ENCODE data around the gene ERN1.

ERN1 gene

GRCh38 chr17:64006361-64007088 is 123.4 kb downstream of the ERN1 start:
- no peaks in the 10 kb centered on the region for H3K9me3 ChIP-seq (replicated peaks; ENCODE audit: insufficient read depth, low read length)
- H4K20me1 ChIP-seq (ENCODE audit: insufficient read depth, low read length), result no peaks in the 10 kb centered on the region
- no peak overlapping the region for H3K4me3 ChIP-seq (ENCODE audit: low read length)
- no peak for TF ChIP-seq EZH2 (optimal IDR thresholded peaks at IDR 0.05; ENCODE audit: low read depth, low read length)
- TF ChIP-seq, protein P1, sequence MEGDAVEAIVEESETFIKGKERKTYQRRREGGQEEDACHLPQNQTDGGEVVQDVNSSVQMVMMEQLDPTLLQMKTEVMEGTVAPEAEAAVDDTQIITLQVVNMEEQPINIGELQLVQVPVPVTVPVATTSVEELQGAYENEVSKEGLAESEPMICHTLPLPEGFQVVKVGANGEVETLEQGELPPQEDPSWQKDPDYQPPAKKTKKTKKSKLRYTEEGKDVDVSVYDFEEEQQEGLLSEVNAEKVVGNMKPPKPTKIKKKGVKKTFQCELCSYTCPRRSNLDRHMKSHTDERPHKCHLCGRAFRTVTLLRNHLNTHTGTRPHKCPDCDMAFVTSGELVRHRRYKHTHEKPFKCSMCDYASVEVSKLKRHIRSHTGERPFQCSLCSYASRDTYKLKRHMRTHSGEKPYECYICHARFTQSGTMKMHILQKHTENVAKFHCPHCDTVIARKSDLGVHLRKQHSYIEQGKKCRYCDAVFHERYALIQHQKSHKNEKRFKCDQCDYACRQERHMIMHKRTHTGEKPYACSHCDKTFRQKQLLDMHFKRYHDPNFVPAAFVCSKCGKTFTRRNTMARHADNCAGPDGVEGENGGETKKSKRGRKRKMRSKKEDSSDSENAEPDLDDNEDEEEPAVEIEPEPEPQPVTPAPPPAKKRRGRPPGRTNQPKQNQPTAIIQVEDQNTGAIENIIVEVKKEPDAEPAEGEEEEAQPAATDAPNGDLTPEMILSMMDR (IDR thresholded peaks at IDR 0.05; ENCODE audit: low read length), result no peak
- no peak for TF ChIP-seq EZH2phosphoT487 (IDR thresholded peaks at IDR 0.05; ENCODE audit: low read length)
- no peak overlapping the region for H3K4me2 ChIP-seq (ENCODE audit: low read depth, low read length)
- no peaks in the 10 kb centered on the region for H3K4me1 ChIP-seq (ENCODE audit: low read length)
- H3K9me2 ChIP-seq (replicated peaks; ENCODE audit: insufficient read depth, low read length), result no peaks in the 10 kb centered on the region
- H3K27ac ChIP-seq (ENCODE audit: low read length), result no peak overlapping the region
- H3K9ac ChIP-seq (ENCODE audit: low read length), result no peak overlapping the region
- no peaks in the 10 kb centered on the region for H3K36me3 ChIP-seq (replicated peaks; ENCODE audit: insufficient read depth, low read length)
- no peaks in the 10 kb centered on the region for H3F3A ChIP-seq (ENCODE audit: insufficient read depth, low read length)
- H3K79me2 ChIP-seq (ENCODE audit: low read length), result peaks cover 20% of the 10 kb centered on the region
- no peak overlapping the region for H2AFZ ChIP-seq (ENCODE audit: low read length)
- DNase-seq, result no peak
- H3K27me3 ChIP-seq (replicated peaks; ENCODE audit: insufficient read depth, low read length), result no peaks in the 10 kb centered on the region

DNA sequence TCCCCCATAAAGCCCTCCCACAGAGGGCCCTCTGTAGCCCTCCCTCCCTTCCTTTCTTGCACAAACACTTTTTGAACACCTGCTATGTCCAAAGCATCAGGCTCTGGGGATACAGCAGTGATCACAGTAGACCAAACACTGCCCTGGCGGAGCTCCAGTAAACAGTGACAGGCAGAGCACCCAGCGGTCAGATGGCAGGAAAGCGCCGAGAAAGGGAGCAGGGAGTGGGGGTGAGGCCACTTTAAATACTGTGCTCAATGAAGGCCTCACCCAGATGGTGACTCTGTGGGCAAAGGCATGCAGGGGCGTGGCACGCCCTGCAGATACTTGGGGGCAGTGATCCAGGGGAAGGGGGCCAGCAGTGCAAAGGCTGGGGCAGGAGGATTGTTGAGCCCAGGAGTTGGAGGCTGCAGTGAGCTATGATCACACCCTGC is 124.2 kb downstream of the ERN1 start:
- H3K4me3 ChIP-seq (ENCODE audit: low read length), result no peak overlapping the region

DNA sequence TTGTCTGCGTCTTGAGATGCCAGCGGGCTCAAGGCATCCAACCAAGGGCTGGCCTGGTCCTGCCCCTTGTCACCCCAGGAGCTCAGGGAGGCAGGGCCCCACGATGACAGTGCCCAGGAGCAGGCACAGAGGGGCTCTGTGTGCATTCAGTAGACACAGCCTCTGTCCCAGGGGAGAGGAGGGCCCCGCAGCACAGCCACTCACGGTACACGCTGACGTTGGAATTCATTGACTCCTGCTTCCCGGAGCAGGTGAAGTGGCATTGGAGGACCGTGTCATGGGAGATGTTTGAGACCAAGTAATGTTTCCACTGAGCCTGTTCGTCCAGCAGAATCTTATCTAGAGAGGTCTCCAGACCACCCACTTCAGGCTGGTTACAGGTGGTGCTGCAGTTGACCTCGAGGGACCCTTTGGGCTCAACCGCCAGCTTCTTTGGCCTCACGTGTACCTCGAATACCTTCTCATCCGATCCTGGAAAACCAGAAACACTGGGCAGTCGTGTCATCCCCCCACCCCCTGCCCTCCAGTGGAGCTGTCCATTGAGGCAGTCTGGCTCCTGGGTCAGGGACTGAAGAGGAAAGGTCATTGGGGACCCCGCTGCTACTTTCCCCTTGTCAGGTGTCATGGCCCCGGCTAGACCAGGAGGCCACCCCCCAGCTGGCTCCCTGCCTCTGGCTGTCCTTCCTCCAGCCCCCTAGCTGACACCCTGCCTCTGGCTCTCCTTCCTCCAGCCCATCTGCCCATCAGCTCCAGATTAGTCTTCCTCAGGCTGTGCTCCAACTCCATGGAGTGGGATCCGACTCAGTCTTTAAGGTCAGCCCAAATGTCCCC is 124.8 kb downstream of the ERN1 start:
- no peak overlapping the region for H2AFZ ChIP-seq (ENCODE audit: low read length)
- DNase-seq, result no peak
- no peak for TF ChIP-seq EZH2phosphoT487 (IDR thresholded peaks at IDR 0.05; ENCODE audit: low read length)
- no peak for TF ChIP-seq EZH2 (optimal IDR thresholded peaks at IDR 0.05; ENCODE audit: low read depth, low read length)
- TF ChIP-seq, protein P1 (IDR thresholded peaks at IDR 0.05; ENCODE audit: low read length), result no peak
- no peak overlapping the region for H3K27ac ChIP-seq (ENCODE audit: low read length)
- H3K9me3 ChIP-seq (replicated peaks; ENCODE audit: insufficient read depth, low read length), result no peaks in the 10 kb centered on the region
- no peak overlapping the region for H3K4me3 ChIP-seq (ENCODE audit: low read length)
- H3K27me3 ChIP-seq (replicated peaks; ENCODE audit: insufficient read depth, low read length), result no peaks in the 10 kb centered on the region
- H3K36me3 ChIP-seq (replicated peaks; ENCODE audit: insufficient read depth, low read length), result no peaks in the 10 kb centered on the region
- peaks cover 15% of the 10 kb centered on the region for H3K79me2 ChIP-seq (ENCODE audit: low read length)
- no peak overlapping the region for H3K9ac ChIP-seq (ENCODE audit: low read length)
- no peaks in the 10 kb centered on the region for H3K9me2 ChIP-seq (replicated peaks; ENCODE audit: insufficient read depth, low read length)
- H4K20me1 ChIP-seq (ENCODE audit: insufficient read depth, low read length), result no peaks in the 10 kb centered on the region
- no peaks in the 10 kb centered on the region for H3F3A ChIP-seq (ENCODE audit: insufficient read depth, low read length)
- no peak overlapping the region for H3K4me2 ChIP-seq (ENCODE audit: low read depth, low read length)
- no peaks in the 10 kb centered on the region for H3K4me1 ChIP-seq (ENCODE audit: low read length)

More for the DNA sequence above, 124.2 kb downstream of the ERN1 start:
- H3F3A ChIP-seq (ENCODE audit: insufficient read depth, low read length), result no peaks in the 10 kb centered on the region
- H3K9me3 ChIP-seq (replicated peaks; ENCODE audit: insufficient read depth, low read length), result no peaks in the 10 kb centered on the region
- no peaks in the 10 kb centered on the region for H3K4me1 ChIP-seq (ENCODE audit: low read length)
- no peak for DNase-seq
- TF ChIP-seq, protein P1 (IDR thresholded peaks at IDR 0.05; ENCODE audit: low read length), result no peak
- no peak for TF ChIP-seq EZH2phosphoT487 (IDR thresholded peaks at IDR 0.05; ENCODE audit: low read length)
- no peak for TF ChIP-seq EZH2 (optimal IDR thresholded peaks at IDR 0.05; ENCODE audit: low read depth, low read length)
- H3K27me3 ChIP-seq (replicated peaks; ENCODE audit: insufficient read depth, low read length), result no peaks in the 10 kb centered on the region
- H3K9ac ChIP-seq (ENCODE audit: low read length), result no peak overlapping the region
- no peak overlapping the region for H3K27ac ChIP-seq (ENCODE audit: low read length)
- H3K36me3 ChIP-seq (replicated peaks; ENCODE audit: insufficient read depth, low read length), result no peaks in the 10 kb centered on the region
- H3K79me2 ChIP-seq (ENCODE audit: low read length), result peaks cover 18% of the 10 kb centered on the region
- no peak overlapping the region for H2AFZ ChIP-seq (ENCODE audit: low read length)
- no peaks in the 10 kb centered on the region for H4K20me1 ChIP-seq (ENCODE audit: insufficient read depth, low read length)
- H3K9me2 ChIP-seq (replicated peaks; ENCODE audit: insufficient read depth, low read length), result no peaks in the 10 kb centered on the region
- H3K4me2 ChIP-seq (ENCODE audit: low read depth, low read length), result no peak overlapping the region
